Neural crest cell (in vitro differentiated cells): ENCODE results near the gene DIPK1C. TPM values are rescaled to one million over a fixed set of nuclear protein-coding genes. Genes with fewer than 3 reads are reported as not detected.

Experiments
- DNase-seq: peaks from one replicate; pipeline ENCODE4 v3.0.0; 2021; ENCODE audit warnings: low read depth, mixed read lengths, low spot score
- H3K27ac Mint-ChIP-seq: one replicate; pipeline ENCODE4 v1.8.0; 2021; ENCODE audit warnings: mild to moderate bottlenecking, mixed read lengths; ENCODE audit not compliant: unreplicated experiment
- H3K27me3 Mint-ChIP-seq: 2 replicates; pipeline ENCODE4 v1.8.0; 2021; ENCODE audit warnings: low read depth, mild to moderate bottlenecking, mixed read lengths
- H3K36me3 Mint-ChIP-seq: 2 replicates; pipeline ENCODE4 v1.8.0; 2021; ENCODE audit warnings: low read depth, mild to moderate bottlenecking, mixed read lengths
- H3K4me1 Mint-ChIP-seq: 2 replicates; pipeline ENCODE4 v1.8.0; 2021; ENCODE audit warnings: mixed read lengths
- H3K4me3 Mint-ChIP-seq: one replicate; pipeline ENCODE4 v1.8.0; 2021; ENCODE audit warnings: mild to moderate bottlenecking, mixed read lengths
- H3K9me3 Mint-ChIP-seq: 2 replicates; pipeline ENCODE4 v1.8.0; 2021; ENCODE audit warnings: mixed read lengths
- CTCF ChIP-seq: fragments of 200-600 bp; sonication (generic); conservative IDR thresholded peaks from 2 replicates; pipeline ENCODE4 v1.5.0; 2021; ENCODE audit warnings: antibody characterized with exemption, mild to moderate bottlenecking
- total RNA-seq: library from RNA; stranded (reverse); gene quantifications from 2 replicates; pipeline ENCODE4 v1.2.1, GENCODE V29; 2021

Gene DIPK1C
- total RNA-seq, 1 donor from 2014 or later = not detected

GRCh38 chr18:74489676-74490075 lies 32.6 kb upstream of the DIPK1C start:
- Mint-ChIP-seq H3K4me3 (no peak overlapping the region), H3K4me1 (peaks cover 19% of the 10 kb centered on the region), H3K9me3 (peaks cover 2% of the 10 kb centered on the region), H3K36me3 (no peaks in the 10 kb centered on the region), H3K27ac (no peak overlapping the region), H3K27me3 (peaks cover 4% of the 10 kb centered on the region)
- DNase-seq = no peak
- TF ChIP-seq CTCF = no peak

GRCh38 chr18:74488864-74489263 lies 31.8 kb upstream of the DIPK1C start:
- no peak for TF ChIP-seq CTCF
- Mint-ChIP-seq H3K27me3 (peaks cover 4% of the 10 kb centered on the region), H3K36me3 (no peaks in the 10 kb centered on the region), H3K27ac (no peak overlapping the region), H3K9me3 (peaks cover 2% of the 10 kb centered on the region), H3K4me1 (peaks cover 21% of the 10 kb centered on the region), H3K4me3 (no peak overlapping the region)
- DNase-seq = no peak

- no peak for DNase-seq
- TF ChIP-seq CTCF = no peak
- Mint-ChIP-seq H3K9me3 (peaks cover 2% of the 10 kb centered on the region), H3K27ac (no peak overlapping the region), H3K4me3 (no peak overlapping the region), H3K27me3 (peaks cover 4% of the 10 kb centered on the region), H3K4me1 (peaks cover 18% of the 10 kb centered on the region), H3K36me3 (no peaks in the 10 kb centered on the region)
Measured at GRCh38 chr18:74488354-74488753, 31.2 kb upstream of the DIPK1C start.

GRCh38 chr18:74486119-74486849 lies 29.2 kb upstream of the DIPK1C start:
- no peak for DNase-seq
- Mint-ChIP-seq H3K27ac (peak overlapping the region; percentile 6), H3K4me3 (no peak overlapping the region), H3K36me3 (no peaks in the 10 kb centered on the region), H3K4me1 (peaks cover 18% of the 10 kb centered on the region), H3K9me3 (no peaks in the 10 kb centered on the region), H3K27me3 (peaks cover 2% of the 10 kb centered on the region)
- TF ChIP-seq CTCF = no peak

- no peaks in the 10 kb centered on the region for H3K36me3 Mint-ChIP-seq
- no peak for DNase-seq
- no peaks in the 10 kb centered on the region for H3K9me3 Mint-ChIP-seq
- no peaks in the 10 kb centered on the region for H3K27me3 Mint-ChIP-seq
- TF ChIP-seq CTCF = no peak
- no peak overlapping the region for H3K27ac Mint-ChIP-seq
- H3K4me1 Mint-ChIP-seq = peaks cover 18% of the 10 kb centered on the region
- H3K4me3 Mint-ChIP-seq = no peak overlapping the region
Measured at GRCh38 chr18:74482697-74483096, 25.6 kb upstream of the DIPK1C start.
